GM18870 (cell line): ENCODE results near the gene MAN2A2.

Source experiments
- ATAC-seq: cut with Tn5 transposase; IDR thresholded peaks from one replicate; pipeline ENCODE4 v1.9.1; 2021; ENCODE audit warnings: moderate library complexity; ENCODE audit not compliant: unreplicated experiment

Gene MAN2A2

DNA sequence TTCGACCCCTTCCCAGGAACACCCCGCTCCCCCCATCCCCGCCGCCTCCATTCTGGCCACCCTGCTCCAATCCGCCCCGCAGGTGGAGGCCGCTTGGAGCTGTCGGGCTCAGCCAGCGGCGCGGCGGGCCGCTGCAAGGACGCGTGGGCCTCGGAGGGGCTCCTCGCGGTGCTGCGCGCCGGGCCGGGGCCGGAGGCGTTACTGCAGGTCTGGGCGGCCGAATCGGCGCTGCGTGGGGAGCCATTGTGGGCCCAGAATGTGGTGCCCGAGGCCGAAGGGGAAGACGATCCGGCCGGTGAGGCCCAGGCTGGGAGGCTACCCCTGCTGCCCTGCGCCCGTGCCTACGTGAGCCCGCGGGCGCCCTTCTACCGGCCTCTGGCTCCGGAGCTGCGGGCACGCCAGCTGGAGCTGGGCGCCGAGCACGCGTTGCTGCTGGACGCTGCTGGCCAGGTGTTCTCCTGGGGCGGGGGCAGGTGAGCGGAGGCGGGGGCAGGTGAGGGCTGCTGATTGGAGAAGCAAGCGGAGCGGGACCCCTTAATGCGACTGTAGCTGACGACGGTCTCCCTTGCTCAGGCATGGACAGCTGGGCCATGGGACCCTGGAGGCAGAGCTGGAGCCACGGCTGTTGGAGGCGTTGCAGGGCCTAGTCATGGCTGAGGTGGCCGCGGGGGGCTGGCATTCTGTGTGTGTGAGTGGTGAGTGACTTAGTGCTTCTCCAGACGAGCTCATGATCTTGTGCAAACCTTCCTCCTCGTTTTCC is 54.1 kb downstream of the MAN2A2 start:
- ATAC-seq: no peak

- no peak for ATAC-seq
These were observed 54.7 kb downstream of the MAN2A2 start for GRCh38 chr15:90957791-90958190.

GRCh38 chr15:90959028-90959595 is 56.0 kb downstream of the MAN2A2 start:
- ATAC-seq: no peak

- no peak for ATAC-seq
These were observed 56.8 kb downstream of the MAN2A2 start for GRCh38 chr15:90959894-90960293.

DNA sequence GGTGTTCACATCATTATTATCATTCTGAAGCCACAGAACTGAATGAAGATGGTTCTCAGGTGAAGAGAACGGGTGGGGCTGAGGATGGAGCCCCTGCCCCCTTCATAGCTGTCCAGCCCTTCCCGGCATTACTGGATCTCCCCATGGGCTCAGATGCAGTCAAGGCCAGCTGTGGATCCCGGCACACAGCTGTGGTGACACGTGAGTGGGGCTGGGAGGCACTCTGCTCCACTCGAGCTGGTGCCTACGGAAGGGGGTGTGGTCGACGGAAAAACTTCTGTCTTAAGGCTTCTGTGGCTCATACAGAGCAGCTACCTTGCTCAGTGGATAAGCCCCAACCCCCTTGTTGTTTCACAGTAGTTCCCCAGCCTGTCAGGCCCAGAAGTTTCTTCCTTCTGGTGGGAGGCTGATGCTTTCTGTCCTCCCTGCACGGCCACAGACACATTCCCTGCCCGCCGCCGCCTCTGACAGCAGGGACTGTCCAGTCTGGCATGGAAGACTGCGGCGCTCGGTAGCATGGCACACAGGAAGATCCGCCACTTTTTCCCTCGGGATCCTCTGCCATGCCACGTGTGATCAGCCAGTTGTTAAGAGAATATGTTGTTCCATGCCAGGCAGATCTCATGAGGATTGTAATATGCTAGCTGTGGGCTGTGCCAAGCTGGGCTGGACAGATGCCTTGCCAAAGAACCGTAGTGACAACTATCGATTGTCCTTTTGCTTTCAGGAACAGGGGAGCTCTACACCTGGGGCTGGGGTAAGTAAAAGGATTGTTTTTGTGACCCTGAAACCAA is 57.4 kb downstream of the MAN2A2 start:
- no peak for ATAC-seq

DNA sequence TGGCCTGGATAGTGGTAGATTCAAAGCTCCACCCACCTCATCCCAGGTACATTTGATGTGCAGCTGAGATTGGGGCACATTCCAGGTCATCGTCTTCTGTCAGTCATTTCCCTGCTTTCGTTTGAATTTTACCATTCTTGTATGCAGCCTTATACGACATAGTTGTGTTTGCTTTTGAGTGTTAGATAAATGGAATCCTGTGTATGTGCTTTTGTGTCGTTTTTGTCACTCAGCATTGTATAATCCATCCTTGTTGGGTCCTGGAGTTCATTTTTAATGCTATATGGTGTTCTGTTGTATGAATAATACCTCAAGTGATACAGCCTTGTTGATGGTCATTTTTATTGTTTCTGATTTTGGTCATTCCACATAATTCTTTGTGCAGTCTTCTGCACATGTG is 58.9 kb downstream of the MAN2A2 start:
- no peak for ATAC-seq

DNA sequence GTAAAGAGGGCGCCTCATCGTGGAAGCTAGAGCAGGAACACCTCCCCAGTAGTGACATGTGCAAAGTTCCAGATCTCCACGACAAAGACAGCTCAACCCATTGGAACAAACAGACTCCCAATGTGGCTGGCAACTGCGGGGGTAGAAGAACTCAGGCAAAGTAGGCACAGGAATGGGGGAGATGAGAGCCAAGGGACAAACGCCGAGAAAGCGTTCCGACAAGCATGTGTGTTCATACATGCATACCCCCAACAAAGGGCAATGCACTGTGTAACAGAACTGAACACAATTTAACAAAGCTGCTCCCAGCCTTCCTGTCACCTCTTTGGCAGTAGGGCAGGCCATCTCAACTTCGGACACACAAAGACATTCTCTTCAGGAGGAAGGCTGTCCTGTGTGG is 63.2 kb downstream of the MAN2A2 start:
- ATAC-seq: no peak

GRCh38 chr15:90967206-90967605 is 64.1 kb downstream of the MAN2A2 start:
- no peak for ATAC-seq

DNA sequence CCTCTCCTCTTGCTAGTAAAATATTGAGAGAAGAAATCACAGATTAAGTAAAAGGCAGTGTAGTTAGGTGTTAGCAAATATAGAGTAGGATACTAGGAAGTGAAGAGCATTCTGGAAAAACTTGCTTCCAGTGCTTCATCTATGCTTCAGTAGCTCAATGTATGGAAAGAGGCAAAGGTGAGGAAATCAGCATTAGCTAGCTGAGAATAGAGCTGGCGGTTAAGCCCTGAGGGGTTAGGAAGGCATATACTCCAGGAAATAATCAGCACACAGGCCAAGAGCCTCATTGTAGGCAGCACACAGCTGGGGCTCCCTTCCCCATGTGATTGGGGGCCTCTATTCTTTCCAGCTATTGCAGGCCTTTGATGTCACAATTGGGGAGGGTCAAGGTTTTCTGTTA is 65.3 kb downstream of the MAN2A2 start:
- no peak for ATAC-seq

- ATAC-seq: no peak
These were observed 67.2 kb downstream of the MAN2A2 start for GRCh38 chr15:90970274-90970673.

DNA sequence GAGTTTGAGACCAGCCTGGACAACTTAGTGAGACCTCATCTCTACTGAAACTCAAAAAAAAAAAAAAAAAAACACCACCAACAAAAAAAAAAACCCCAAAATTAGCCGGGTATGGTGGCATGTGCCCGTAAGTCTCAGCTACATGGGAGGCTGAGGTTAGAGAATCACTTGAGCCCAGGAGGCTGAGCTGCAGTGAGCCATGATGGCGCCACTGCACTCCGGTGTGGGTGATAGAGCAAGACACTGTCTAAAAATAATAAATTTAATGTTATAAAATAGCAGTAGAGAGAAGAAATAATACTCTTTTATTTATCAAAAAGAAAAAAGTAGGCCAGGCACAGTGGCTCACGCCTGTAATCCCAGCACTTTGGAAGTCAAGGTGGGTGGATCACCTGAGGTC is 69.0 kb downstream of the MAN2A2 start:
- ATAC-seq: no peak
